ENCODE measurements around the gene USP11. TPM values are rescaled to one million over a fixed set of nuclear protein-coding genes. Genes with fewer than 3 reads are reported as not detected.

The USP11 gene
- total and polyA plus RNA-seq, 2 of the 8 experiments (the other 6 are each of a cell fraction or from before 2014, with no cell fraction given), result 40.9 to 84.0 TPM

DNA sequence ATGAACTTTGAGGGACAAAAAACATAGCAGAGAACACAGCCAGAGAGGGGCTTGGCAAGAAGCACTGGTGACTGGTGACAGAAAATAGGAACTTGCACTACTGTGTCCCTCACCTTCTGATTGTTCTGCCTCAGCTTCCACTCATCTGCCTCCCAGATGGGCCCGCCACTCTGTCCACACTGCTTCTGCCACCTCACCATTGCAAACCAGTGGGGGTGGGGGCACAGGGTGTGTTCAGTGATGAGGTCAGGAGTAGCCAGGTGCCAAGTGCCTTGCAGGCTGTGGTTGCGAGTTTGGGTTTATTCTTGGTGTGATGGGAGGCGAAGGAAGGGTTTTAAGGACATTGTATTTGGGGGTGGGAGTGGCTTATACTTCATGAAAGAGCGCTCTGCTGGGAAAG is 48.3 kb upstream of the USP11 start (continued):
- no peak for TF ChIP-seq CEBPB (IDR thresholded peaks at IDR 0.05; ENCODE audit: low read depth, low read length)
- no peak for TF ChIP-seq SP4 (IDR thresholded peaks at IDR 0.05; ENCODE audit: low read length)
- no peak for TF ChIP-seq HDAC6 (IDR thresholded peaks at IDR 0.05; ENCODE audit: low read depth, low read length)
- no peak for TF ChIP-seq CTCF (IDR thresholded peaks at IDR 0.05; ENCODE audit: control extremely low read depth in 1 of 3, insufficient read depth in 1 of 3, low read depth in 1 of 3, low read length in 3 of 3)
- no peak for TF ChIP-seq PHF8 (conservative IDR thresholded peaks at IDR 0.05; ENCODE audit: low read depth, low read length)

Data from H1 (cell line).